GM12801 (cell line): ENCODE results near the gene EIF2B1.

Experiments used
- TF ChIP-seq, protein P1 (sequence below): IDR thresholded peaks from one replicate; pipeline ENCODE4 v1.5.1; 2011; ENCODE audit warnings: control low read depth; ENCODE audit not compliant: insufficient read length; ENCODE audit errors: extremely low read depth

The EIF2B1 gene

DNA sequence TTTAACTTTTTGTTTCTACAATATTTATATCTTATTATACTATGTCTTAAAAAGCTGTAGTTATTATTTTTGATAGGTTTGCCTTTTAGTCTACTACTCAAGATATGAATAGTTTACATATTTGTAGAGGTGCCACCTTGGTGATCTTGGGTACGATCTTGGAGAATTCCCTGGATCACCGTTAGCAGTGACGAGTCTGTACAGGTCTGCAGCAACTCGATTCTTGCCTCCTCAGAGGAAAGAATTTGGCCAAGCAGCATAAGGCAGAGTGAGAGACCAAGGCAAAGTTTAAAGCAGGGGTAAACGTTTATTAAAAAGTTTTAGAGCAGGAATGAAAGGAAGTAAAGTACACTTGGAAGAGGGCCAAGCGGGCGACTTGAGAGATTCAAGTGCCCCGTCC is 34.3 kb upstream of the EIF2B1 start:
- TF ChIP-seq, protein P1, sequence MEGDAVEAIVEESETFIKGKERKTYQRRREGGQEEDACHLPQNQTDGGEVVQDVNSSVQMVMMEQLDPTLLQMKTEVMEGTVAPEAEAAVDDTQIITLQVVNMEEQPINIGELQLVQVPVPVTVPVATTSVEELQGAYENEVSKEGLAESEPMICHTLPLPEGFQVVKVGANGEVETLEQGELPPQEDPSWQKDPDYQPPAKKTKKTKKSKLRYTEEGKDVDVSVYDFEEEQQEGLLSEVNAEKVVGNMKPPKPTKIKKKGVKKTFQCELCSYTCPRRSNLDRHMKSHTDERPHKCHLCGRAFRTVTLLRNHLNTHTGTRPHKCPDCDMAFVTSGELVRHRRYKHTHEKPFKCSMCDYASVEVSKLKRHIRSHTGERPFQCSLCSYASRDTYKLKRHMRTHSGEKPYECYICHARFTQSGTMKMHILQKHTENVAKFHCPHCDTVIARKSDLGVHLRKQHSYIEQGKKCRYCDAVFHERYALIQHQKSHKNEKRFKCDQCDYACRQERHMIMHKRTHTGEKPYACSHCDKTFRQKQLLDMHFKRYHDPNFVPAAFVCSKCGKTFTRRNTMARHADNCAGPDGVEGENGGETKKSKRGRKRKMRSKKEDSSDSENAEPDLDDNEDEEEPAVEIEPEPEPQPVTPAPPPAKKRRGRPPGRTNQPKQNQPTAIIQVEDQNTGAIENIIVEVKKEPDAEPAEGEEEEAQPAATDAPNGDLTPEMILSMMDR = no peak

DNA sequence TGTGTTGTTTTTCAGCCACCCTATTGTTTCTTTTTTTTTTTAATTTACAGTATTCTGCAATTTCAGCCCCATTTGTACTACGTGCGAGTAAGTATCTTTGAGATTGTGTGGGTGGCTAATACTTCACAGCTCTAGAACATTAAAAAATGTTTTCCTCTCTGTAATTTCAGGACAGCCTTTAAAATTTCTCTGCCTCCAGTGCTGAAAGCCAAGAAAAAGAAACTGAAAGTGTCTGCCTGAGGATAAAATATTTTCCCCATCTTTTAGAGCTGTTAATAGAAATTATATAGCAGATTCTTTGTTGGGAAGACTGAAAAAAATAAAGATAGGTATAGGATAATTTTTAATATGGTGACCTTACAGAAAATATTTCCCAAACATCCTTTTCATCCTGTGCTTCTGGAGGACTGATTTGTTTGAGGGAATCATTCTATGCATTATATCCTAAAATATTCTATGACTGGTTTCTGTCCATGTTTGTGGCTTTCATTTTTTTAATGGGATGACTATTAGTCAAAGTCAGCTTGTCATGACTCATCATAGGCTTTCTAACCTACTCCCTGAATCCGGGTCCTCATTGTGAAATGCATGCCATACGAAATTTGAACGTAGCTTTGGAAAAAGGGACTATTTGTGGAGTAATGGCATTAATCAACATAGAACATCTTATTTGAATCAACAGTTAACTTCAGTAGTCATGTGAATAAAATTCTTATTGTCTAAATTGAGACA is 26.7 kb upstream of the EIF2B1 start:
- TF ChIP-seq, protein P1 = no peak

DNA sequence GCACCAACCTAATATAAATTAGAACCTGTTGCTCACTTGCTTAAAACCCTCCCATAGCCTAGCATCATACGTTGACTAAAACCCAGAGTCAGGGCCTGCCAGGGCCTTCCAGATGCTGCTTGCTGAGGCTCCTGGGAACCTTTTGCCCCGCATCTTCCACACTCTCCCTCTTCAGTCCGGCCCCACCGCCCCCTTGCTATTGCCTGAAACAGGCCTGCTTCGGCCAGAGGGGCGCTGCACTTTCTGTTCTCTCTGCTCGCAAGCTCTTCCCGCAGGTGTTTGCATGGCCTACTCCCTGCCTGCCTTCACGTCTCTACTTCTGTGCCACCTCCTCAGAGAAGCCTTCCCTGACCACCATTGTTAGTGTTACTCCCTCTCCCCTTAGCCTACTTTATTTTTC is 23.7 kb upstream of the EIF2B1 start:
- TF ChIP-seq, protein P1 = no peak

GRCh38 chr12:123656392-123656791 is 22.9 kb upstream of the EIF2B1 start:
- TF ChIP-seq, protein P1 = no peak

DNA sequence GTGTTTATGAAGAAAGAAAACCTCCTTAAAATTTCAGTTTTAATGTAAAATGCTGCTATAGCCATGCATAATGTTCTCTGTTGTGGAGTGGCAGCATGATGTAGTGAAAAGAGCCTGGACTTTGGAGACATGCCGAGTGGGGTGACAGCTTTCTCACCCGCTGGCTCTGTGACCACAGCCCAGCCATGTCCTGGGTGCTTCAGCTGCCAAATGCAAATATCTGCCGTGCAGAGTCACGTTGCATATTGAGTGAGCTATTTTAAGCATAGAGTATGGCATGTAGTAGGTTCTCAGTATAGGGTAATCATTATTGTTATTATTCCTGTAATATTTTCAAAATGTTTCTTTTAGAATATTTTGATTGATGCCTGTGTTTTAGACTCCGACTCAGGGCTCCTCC is 21.9 kb upstream of the EIF2B1 start:
- TF ChIP-seq, protein P1 = no peak

DNA sequence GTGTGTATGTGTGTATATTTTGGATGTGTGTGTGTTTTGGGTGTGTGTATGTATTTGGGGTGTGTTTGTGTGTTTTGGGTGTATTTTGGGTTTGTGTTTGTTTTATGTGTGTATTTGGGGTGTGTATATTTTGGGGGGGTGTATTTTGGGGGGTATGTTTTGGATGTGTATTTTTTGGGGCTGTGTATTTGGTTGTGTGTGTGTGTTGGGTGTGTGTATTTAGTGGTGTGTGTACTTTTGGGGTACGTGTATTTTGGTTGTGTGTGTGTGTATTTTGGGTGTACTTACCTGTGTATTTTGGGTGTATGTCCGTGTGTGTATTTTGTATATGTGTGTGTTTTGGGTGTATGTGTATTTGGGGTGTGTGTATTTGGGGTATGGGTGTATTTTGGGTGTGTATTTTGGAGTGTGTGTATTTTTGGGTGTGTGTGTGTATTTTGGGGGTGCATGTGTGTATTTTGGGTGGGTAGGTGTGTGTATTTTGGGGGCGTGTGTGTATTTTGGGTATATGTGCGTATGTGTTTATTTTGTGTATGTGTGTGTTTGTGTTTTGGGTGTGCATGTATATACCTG is 20.7 kb upstream of the EIF2B1 start:
- TF ChIP-seq, protein P1 = no peak

DNA sequence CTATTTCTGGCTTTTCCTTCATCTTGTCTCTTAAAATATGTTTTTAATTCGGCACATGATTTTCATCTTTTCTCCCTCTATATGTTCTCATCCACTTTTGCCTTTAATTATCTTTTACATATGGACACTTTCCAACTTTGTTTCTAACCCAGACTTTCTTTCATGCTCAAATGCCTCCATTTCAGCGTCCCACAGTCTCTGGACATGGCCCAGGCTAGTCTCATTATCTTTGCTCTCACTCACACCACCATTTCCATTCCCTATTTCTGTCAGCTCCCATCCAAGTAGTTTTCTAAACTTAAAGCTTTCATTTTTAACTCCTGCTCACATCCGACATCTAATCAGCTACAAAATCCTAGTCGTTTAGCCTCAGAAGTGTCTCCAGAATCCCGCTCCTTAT is 14.9 kb upstream of the EIF2B1 start:
- TF ChIP-seq, protein P1 = no peak
